Placental epithelial cell (primary cell): Measurements from ENCODE around the gene UBE2N. TPM values are rescaled to one million over a fixed set of nuclear protein-coding genes. Genes with fewer than 3 reads are reported as not detected.

Experiments used
- small RNA-seq: library from RNA; depleted of rRNA; stranded (forward); fragments of <200 nt; gene quantifications from one replicate; pipeline ENCODE3, GENCODE V24; 2012
- total RNA-seq: library from RNA; depleted of rRNA; stranded (reverse); fragments of >200 nt; gene quantifications from 2 replicates; pipeline ENCODE4 v1.2.3, GENCODE V29; 2012

Gene UBE2N
- 34.2 and 41.2 TPM in 2 replicates for total RNA-seq

DNA sequence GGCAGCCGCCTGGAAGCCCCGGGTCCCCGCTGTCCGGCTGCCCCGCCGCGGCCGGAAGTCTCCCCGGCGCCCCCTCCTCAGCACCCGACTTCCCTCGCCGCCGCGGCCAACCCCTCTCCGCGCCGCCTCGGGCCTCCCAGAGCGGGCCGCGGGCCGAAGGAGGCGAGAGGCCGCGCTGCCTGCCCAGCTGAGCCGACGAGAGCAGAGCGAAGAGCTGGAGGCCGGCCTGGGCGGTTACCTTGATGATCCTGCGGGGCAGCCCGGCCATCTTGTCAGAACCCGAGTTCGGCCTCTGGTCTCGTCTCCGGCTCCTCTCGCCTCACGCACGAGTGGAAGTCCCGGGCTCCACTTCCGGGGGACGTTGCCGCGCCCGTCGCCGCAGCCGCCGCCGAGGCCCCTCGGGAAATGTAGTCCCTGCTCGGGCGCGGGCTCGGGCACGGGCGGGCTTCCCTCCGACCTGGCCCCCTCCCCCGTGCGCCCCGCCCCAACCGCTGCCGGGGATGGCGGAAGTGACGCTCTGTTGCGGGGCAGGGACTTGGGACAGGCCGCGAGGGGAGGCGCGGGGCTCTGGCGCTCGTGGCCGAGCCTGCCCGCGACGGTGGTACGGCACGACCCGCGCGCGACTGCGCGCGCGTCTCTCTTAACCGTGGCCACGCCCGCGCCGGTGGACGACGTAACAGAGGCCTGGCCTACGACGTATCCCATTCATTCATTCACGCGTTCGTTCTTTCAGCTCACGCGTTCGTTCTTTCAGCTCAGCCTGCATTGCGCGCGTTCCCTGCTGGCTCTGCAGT, at the start of gene UBE2N:
UBE2N (minus strand) TSS at position 331 of the 794 bp plus-strand sequence; CDS start at position 268, 63 bp downstream.

GRCh38 chr12:93467351-93468007, 25.7 kb upstream of the UBE2N start, which contains the start of gene MRPL42:
MRPL42 (plus strand) TSS chr12:93467514; CDS start chr12:93469286, 1,772 bp downstream.

DNA sequence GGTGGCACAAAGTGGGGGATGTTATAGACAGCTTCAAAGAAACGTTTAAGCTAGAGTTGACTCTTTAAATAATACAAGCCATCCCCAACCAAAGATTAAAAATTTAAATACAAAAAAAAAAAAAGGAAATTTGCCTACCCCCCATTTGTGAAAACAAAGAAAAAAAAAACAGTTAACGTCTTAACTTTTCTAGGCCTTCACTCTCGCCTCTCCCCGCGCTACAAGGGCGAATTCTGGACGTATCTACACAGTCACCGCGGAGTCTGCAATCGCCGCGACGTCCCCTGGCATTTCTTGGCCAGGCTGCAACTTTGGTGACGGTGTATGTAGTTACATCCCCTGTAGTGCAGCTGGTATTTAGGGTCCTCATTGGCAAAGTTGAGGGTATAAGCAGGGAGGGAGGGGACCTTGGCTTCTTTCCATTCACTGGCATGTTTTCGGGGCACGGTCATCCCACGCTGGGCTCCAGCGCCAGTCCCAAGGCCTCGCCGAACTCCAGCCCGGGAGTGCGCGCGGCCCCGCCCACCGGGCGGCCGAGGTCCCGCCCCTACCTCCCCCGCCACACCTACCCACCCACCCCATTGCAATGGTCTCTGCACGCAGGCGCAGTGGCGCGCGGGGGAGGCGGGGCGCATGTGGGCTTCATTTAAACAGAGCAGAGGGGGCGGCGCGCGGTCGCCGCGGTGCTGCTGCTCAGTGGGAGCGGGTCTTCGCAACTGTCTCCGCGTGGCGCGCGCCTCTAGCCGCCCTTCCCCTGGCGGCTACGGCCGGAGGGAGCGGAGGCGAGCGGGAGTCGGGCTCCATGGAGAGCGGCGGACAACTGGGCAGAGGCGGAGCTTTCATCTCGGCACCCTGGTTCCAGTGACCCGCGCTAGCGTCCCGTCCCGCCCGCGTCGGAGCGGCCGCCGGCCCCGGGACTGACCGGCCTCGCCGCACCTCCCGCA, 64.2 kb downstream of the UBE2N start, which contains the start of gene NUDT4:
NUDT4 (plus strand) TSS at position 674 of the 944 bp plus-strand sequence. CDS start 398 bp downstream, outside the sequence.

Small RNAs within 50 kb of the gene (small RNA-seq; reads per million reads assigned to genes)
- not detected for gene RF00019

Other genes with a start within 250 kb of the UBE2N start
- gene NUDT4, start 64.0 kb downstream of the UBE2N start, total RNA-seq: 34.2 and 45.9 TPM in 2 replicates
- 12.2 and 51.8 TPM in 2 replicates for gene MRPL42, start 25.6 kb upstream of the UBE2N start, total RNA-seq
- gene SOCS2, start 130.7 kb upstream of the UBE2N start, total RNA-seq: 35.6 and 63.6 TPM in 2 replicates
- gene CRADD, start 235.4 kb upstream of the UBE2N start, total RNA-seq: 8.9 and 14.9 TPM in 2 replicates